ENCODE data around the gene ZNF281.
"Not testable (repeated sequence)": the region's sequence is repeated elsewhere in the genome, so short reads cannot be mapped to it uniquely, and the experiment has no call there.

ZNF281 gene

DNA sequence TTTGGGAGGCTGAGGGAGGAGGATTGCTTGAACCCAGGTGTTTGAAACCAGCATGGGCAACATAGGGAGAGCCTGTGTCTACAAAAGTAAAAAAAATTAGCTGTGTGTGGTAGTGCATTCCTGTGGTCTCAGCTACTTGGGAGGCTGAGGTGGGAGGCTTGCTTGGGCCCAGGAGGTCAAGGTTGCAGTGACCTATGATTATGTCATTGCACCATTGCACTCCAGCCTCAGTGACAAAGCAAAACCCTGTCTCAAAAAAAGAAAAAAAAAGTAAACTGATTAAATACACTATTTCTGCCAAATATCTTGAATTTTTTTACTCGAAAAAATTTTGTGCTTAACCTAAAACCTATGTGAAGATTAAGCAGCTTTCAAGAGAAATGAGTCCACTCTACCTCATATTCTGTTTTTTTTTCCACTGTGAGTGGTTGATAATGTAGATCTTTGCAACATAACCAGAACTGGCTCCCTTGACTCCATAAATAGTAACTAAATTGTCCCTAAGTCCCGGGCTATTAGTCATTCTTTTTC lies 19.4 kb upstream of the ZNF281 start:
- no peak for DNase-seq

GRCh38 chr1:200428482-200429205 lies 18.8 kb upstream of the ZNF281 start:
- no peak for DNase-seq

GRCh38 chr1:200427744-200428143 lies 17.9 kb upstream of the ZNF281 start:
- no peak for DNase-seq

DNA sequence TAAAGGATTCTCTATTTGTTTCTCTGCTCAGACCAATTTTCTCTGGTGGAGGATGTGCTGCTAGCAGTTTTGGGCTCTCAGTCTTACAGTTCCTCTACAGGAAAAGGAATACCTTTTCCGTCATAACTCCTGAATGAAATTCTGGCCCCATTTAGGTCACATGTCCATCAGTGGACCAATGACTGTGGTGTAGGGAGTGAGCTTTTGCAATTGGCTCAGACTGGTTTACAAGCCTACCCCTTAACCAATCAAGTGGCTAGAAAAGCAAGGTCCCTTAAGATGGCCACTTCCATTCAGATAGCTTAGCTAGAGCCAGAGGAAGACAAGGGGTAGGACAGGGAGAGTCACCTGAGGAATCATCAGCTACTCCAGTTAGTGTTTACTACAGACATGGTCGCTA lies 16.4 kb upstream of the ZNF281 start:
- DNase-seq: no peak

- no peak for DNase-seq
Measured at GRCh38 chr1:200423235-200423634, 13.4 kb upstream of the ZNF281 start.

GRCh38 chr1:200422211-200422610 lies 12.4 kb upstream of the ZNF281 start:
- no peak for DNase-seq

- DNase-seq: no peak
Measured at GRCh38 chr1:200415789-200416593, 6.2 kb upstream of the ZNF281 start.

DNA sequence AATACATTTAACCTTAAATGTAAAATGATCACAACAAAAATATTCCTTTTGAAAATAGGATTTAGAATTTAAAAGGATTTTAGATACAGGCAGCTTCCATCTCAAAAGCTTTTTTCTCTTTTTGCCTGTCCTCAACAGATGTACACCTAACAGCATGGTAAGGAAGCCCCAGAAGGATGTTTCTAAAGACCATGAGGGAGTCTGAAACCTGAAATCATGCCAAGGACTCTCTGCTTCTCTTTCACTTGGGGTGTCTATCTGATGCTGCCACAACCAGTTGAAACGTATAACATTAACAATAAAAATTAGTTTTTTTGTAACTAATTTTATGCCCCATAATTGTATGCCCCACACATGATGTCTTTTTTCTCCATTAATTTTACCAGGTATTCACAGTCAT lies 5.4 kb upstream of the ZNF281 start:
- DNase-seq: no peak

DNA sequence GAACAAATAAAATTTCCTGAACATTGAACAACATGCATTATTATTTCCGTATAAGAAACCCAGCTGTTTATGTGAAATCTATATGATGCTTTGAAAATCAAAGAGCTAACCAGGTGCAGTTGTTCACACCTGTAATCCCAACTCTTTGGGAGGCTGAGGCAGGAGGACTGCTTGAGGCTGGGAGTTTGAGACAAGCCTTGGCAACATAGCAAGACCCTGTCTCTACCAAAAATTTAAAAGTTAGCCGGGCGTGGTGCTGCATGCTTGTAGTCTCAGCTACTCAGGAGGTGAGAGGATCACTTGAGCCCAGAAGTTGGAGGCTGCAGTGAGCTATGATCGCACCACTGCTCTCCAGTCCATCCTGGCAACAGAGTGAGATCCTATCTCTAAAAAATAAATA lies 4.8 kb upstream of the ZNF281 start:
- no peak for DNase-seq

- DNase-seq: not testable (repeated sequence)
Measured at GRCh38 chr1:200413766-200414165, 3.9 kb upstream of the ZNF281 start.

GRCh38 chr1:200411406-200412257 lies 1.8 kb upstream of the ZNF281 start:
- DNase-seq: no peak

GRCh38 chr1:200410566-200410878 lies 686 bp upstream of the ZNF281 start:
- no peak for DNase-seq

GRCh38 chr1:200409203-200409760 lies 554 bp downstream of the ZNF281 start:
- no peak for DNase-seq

GRCh38 chr1:200406161-200406797 lies 3.6 kb downstream of the ZNF281 start:
- no peak for DNase-seq

- DNase-seq: no peak
Measured at GRCh38 chr1:200405264-200405663, 4.6 kb downstream of the ZNF281 start.

GRCh38 chr1:200401708-200402107 lies 8.1 kb downstream of the ZNF281 start:
- no peak for DNase-seq

DNA sequence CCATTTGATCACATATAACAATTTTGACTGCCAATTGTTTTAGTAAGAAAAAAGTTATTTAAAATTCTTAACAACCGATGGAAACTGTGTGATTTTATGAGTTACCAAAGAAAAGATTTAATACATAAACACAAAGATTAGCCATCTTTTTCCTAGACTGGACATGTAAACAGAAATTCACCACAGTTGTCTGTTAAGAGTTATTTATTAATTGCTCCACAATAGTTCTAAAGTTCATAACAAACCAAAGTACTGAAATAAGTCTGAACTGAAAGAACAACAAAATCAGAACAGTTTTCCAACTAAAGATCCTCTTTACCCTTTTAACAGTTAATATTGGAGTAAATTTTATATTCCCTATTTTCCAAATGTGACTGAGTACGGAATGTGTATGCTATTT lies 8.6 kb downstream of the ZNF281 start:
- DNase-seq: no peak

- DNase-seq: no peak
Measured at GRCh38 chr1:200400556-200400955, 9.3 kb downstream of the ZNF281 start.

GRCh38 chr1:200399860-200400259 lies 10.0 kb downstream of the ZNF281 start:
- DNase-seq: no peak

- DNase-seq: no peak
Measured at GRCh38 chr1:200398373-200398772, 11.5 kb downstream of the ZNF281 start.

DNA sequence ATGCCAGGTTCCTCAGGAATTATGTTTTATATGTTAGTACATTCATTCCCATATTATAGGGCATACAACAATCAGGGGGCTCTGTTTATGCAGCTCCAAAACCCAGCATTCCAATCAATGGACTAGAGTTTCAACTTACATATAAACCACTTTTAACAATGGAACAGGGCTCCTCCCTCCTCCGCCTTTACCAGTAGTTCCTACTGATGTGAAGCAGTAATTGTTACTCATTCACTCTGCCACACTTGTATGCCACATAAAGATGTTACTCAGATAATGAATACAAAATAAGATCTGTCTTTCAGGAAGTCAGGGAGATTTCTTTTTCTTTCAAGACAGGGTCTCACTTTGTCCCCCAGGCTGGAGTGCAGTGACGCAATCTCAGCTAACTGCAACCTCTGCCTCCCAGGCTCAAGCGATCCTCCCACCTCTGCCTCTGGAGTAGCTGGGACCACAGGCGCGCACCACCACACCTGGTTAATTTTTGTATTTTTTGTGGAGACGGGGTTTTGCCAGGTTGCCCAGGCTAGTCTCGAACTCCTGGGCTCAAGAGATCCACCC lies 17.1 kb downstream of the ZNF281 start:
- DNase-seq: no peak

DNA sequence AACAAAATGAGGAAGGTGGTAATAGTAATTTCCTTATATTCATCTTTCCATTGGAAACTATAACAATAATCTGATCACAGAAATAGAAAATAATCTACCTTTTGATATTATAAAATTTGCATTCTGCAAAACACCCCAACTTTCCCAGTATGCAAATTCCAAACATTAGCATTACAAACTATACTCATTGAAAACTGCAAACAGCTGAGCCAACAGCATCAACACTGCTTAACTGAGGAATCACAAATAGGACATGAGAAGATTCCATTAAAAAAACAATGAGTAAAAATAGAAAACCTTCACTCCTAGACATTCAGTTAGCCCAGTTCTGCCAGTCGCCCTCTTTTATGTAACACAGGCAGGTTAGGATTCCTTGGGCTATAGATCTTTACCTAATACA lies 18.1 kb downstream of the ZNF281 start:
- no peak for DNase-seq
